Panc1 (cell line): ENCODE measurements around the gene ACTA2. TPM values are rescaled to one million over a fixed set of nuclear protein-coding genes. Genes with fewer than 3 reads are reported as not detected.

Source experiments
- ATAC-seq: fragments of 200-7000 bp; cut with Tn5 transposase; 2 replicates; pipeline ENCODE4 v1.9.1; 2020; ENCODE audit warnings: mild to moderate bottlenecking, moderate library complexity
- BruUV-seq: library from RNA; stranded (reverse); fragments of 400-500 nt; replicated peaks from 2 replicates; lab custom pipeline; 2021; lab: Mats Ljungman, UMichigan
- CTCF ChIA-PET: fragments of 300-600 bp; sonication (Branson Sonifier 250); formaldehyde crosslinking; loops from one replicate; lab custom pipeline; 2022; ENCODE audit warnings: antibody characterized with exemption; lab: Charles Lee
- POLR2A ChIA-PET: fragments of 300-600 bp; sonication (Branson Sonifier 250); formaldehyde crosslinking; loops from one replicate; lab custom pipeline; 2022; ENCODE audit warnings: antibody characterized with exemption; lab: Charles Lee
- DNase-seq: peaks from one replicate; pipeline ENCODE4 v3.0.0-alpha.2; 2010; ENCODE audit warnings: low read depth, low spot score
- H3K27ac ChIP-seq: 2 replicates; pipeline ENCODE4 v1.5.1; 2011; ENCODE audit warnings: mild to moderate bottlenecking, low read length, inconsistent platforms
- H3K27me3 ChIP-seq: fragments of 200-500 bp; sonication (Bioruptor generic); 2 replicates; pipeline ENCODE4 v1.6.0; 2014; ENCODE audit warnings: low read length, inconsistent platforms; ENCODE audit not compliant: control insufficient read depth, insufficient read depth
- H3K36me3 ChIP-seq: fragments of 200-500 bp; sonication (Bioruptor generic); 2 replicates; pipeline ENCODE4 v1.5.1; 2014; ENCODE audit warnings: inconsistent platforms, mild to moderate bottlenecking, low read length, moderate library complexity; ENCODE audit not compliant: control insufficient read depth, insufficient read depth
- H3K4me1 ChIP-seq: 2 replicates; pipeline ENCODE4 v1.5.1; 2011; ENCODE audit warnings: inconsistent platforms, mild to moderate bottlenecking, low read length, moderate library complexity; ENCODE audit not compliant: control insufficient read depth, insufficient read depth
- H3K4me3 ChIP-seq, 2 experiments: 2 replicates each; pipeline ENCODE4 v1.5.1; 2011 to 2012; ENCODE audit warnings: low read depth in 2 of 2, low read length in 2 of 2, mild to moderate bottlenecking in 2 of 2, inconsistent platforms in 1 of 2, moderate library complexity in 1 of 2
- H3K9me3 ChIP-seq: fragments of 200-500 bp; sonication (Bioruptor generic); 2 replicates; pipeline ENCODE4 v1.5.1; 2014; ENCODE audit warnings: low read depth, mild to moderate bottlenecking, inconsistent platforms, low read length, moderate library complexity; ENCODE audit not compliant: control insufficient read depth, insufficient read depth
- CTCF ChIP-seq: fragments of 450-650 bp; IDR thresholded peaks from 2 replicates; pipeline ENCODE4 v1.5.1; 2017; ENCODE audit warnings: mild to moderate bottlenecking
- POLR2AphosphoS5 ChIP-seq: IDR thresholded peaks from 2 replicates; pipeline ENCODE4 v1.6.1; 2012; ENCODE audit warnings: mild to moderate bottlenecking, low read depth, low read length, moderate library complexity
- SIN3A ChIP-seq: IDR thresholded peaks from 2 replicates; pipeline ENCODE4 v1.6.1; 2012; ENCODE audit warnings: low read depth, mild to moderate bottlenecking, low read length, moderate library complexity, borderline replicate concordance; ENCODE audit not compliant: insufficient read depth
- TCF7L2 ChIP-seq: IDR thresholded peaks from 2 replicates; pipeline ENCODE4 v1.6.1; 2011; ENCODE audit warnings: mild to moderate bottlenecking, low read depth, low read length, inconsistent platforms
- in situ Hi-C: cut with HindIII; loops from 2 replicates; pipeline ENCODE4 v1.10.0; 2016; ENCODE audit warnings: low sequenced_read_pairs, low pct_unique_long_range_greater_than_20kb
- intact Hi-C: fragments of 100-400 bp; cut with micrococcal nuclease; formaldehyde crosslinking; loops from one replicate; pipeline ENCODE4 v1.10.0; 2022; ENCODE audit not compliant: unreplicated experiment
- total RNA-seq: library from RNA; stranded (reverse); gene quantifications from one replicate; pipeline ENCODE4 v1.2.1, GENCODE V29; 2021; ENCODE audit not compliant: unreplicated experiment
- TF ChIP-seq, protein P1 (sequence below), 2 experiments: IDR thresholded peaks; 2 replicates each; pipeline ENCODE4 v1.6.1; 2011 to 2012; ENCODE audit warnings: low read depth in 2 of 2, control low read depth in 1 of 2, low read length in 1 of 2, mild to moderate bottlenecking in 1 of 2, moderate library complexity in 1 of 2; ENCODE audit not compliant: insufficient read depth in 1 of 2

The ACTA2 gene
- total RNA-seq, 1 experiment from 2014 or later, result 4.7 TPM

- H3K27ac ChIP-seq, result no peak overlapping the region
- BruUV-seq, result no TSS peak
- no peak for ATAC-seq
- no peak for DNase-seq
- TF ChIP-seq SIN3A, result no peak
- TF ChIP-seq, protein P1, sequence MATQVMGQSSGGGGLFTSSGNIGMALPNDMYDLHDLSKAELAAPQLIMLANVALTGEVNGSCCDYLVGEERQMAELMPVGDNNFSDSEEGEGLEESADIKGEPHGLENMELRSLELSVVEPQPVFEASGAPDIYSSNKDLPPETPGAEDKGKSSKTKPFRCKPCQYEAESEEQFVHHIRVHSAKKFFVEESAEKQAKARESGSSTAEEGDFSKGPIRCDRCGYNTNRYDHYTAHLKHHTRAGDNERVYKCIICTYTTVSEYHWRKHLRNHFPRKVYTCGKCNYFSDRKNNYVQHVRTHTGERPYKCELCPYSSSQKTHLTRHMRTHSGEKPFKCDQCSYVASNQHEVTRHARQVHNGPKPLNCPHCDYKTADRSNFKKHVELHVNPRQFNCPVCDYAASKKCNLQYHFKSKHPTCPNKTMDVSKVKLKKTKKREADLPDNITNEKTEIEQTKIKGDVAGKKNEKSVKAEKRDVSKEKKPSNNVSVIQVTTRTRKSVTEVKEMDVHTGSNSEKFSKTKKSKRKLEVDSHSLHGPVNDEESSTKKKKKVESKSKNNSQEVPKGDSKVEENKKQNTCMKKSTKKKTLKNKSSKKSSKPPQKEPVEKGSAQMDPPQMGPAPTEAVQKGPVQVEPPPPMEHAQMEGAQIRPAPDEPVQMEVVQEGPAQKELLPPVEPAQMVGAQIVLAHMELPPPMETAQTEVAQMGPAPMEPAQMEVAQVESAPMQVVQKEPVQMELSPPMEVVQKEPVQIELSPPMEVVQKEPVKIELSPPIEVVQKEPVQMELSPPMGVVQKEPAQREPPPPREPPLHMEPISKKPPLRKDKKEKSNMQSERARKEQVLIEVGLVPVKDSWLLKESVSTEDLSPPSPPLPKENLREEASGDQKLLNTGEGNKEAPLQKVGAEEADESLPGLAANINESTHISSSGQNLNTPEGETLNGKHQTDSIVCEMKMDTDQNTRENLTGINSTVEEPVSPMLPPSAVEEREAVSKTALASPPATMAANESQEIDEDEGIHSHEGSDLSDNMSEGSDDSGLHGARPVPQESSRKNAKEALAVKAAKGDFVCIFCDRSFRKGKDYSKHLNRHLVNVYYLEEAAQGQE (IDR thresholded peaks at IDR 0.05; ENCODE audit: insufficient read depth in 1 of 2, low read depth in 2 of 2, low read length in 1 of 2), result no peak
- TF ChIP-seq CTCF, result no peak
- TF ChIP-seq POLR2AphosphoS5, result no peak
- TF ChIP-seq TCF7L2, result no peak
- ChIA-PET POLR2A (no interaction called here), CTCF (no interaction called here)
- H3K4me3 ChIP-seq, result no peak overlapping the region
- H3K36me3 ChIP-seq, result 0 out of 2 replicates have a peak, but pooled peaks cover 2% of the 10 kb centered on the region
- intact Hi-C loops (no loop called here), in situ Hi-C loops (no loop called here)
- H3K9me3 ChIP-seq, result no peaks in the 10 kb centered on the region
- no peaks in the 10 kb centered on the region for H3K4me1 ChIP-seq
- H3K27me3 ChIP-seq, result no peaks in the 10 kb centered on the region
Observed at GRCh38 chr10:88919041-88919440, 33.5 kb downstream of the ACTA2 start.

GRCh38 chr10:88918191-88918905, 34.2 kb downstream of the ACTA2 start:
- in situ Hi-C loops (no loop called here), intact Hi-C loops (no loop called here)
- Histone ChIP-seq H3K9me3 (no peaks in the 10 kb centered on the region), H3K27ac (no peak overlapping the region), H3K4me1 (no peaks in the 10 kb centered on the region), H3K27me3 (no peaks in the 10 kb centered on the region), H3K36me3 (0 out of 2 replicates have a peak, but pooled peaks cover 4% of the 10 kb centered on the region), H3K4me3 (no peak overlapping the region)
- CTCF ChIA-PET, result no interaction called here
- TF ChIP-seq, protein P1 (IDR thresholded peaks at IDR 0.05; ENCODE audit: insufficient read depth in 1 of 2, low read depth in 2 of 2, low read length in 1 of 2), result no peak
- TF ChIP-seq CTCF (no peak), SIN3A (no peak), TCF7L2 (no peak), POLR2AphosphoS5 (no peak)
- DNase-seq (no peak), ATAC-seq (no peak)
- BruUV-seq, result no TSS peak
- POLR2A ChIA-PET, result no interaction called here
